Measurements from ENCODE around the gene GPAM.

The GPAM gene

DNA sequence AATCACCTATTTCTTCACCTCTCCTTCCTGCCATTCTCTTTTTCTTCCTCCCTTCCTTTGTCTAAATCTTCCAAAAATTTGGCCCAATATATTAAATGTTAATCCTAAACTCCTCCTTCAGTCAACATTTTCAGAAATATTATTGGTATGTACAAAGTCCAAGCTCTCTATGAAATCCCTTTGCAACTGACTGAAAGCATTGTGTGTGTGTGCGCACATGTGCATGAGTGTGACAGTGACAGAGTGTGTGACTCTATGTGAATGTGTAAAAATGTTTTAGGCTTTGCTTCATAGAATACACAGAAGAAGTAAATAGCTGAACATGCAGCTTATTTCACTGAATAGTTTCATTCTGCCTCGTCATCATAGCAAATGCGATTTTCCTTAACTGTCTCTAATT, 7.0 kb downstream of the GPAM start:
- no peak for FAIRE-seq

DNA sequence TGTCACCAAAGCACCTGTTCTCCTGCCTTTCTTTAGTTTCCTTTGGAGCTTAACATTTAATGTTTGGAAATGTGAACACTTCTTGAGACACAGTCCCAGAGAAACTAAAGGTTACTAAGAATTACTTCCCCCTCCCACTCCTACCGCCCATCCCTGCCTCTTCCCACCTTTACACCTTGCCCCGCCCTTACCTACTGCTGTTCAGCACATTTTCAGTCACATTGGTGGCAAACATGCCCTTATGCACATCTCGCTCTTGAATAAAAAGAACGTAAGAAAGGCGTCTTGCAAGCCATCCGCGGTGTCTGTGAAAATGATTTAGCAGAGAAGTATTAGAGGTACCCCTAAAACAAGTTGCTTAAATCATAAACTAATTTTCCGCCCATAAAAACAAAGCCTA, 8.2 kb downstream of the GPAM start:
- FAIRE-seq, result no peak

DNA sequence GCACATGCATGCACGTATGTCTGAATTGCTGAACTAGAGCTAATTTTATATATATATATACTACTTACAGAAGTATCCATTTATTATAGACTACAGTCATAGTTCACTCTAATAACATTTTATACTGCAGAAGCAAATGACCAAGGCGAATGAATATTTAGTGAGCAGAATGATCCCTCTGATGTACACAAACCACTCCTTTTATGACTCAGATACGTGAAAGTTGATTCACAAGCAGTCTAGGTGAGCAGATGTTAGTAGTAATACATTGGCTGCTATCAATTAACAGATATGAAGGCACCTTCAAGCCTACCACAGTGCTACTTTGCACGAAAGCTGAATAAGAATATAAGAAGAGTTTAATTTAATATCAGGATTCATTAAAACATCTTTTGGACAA, 10.4 kb downstream of the GPAM start:
- no peak for FAIRE-seq

DNA sequence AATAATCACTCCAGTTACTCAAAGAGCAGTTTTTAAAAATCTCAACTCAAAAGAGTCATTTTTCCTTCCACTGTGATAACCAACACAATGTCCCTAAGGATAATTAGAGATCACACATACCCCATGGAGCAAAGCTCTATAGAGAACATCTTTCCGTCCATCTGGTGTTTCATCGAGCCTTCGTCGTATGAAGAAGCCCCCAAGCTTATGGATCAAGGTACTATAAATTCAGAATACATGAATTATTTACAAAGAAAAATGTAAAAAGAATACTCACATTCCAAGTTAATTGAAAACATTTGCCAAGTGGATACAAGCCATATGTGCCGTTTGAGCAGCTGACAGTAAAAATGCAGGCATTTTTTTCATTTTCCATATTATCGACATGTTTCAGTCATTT, 14.8 kb downstream of the GPAM start:
- FAIRE-seq, result no peak

DNA sequence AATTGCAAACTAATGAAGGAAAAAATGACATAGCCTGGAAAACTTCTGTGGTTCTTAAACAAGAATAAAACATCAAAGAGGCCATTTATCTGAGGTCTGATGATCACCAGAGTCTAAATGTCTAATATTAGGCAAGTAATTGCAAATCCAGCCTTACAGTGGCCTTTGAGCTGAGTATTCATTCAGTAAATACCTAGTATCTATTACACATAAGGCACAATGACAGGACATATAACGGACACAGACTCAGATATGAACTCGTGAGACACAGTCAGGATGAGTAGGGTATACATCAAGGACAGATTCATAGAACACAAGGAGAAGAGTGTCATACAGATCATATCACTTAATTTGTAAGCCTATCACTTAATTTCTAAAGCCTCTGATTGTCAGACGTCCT, 16.8 kb downstream of the GPAM start:
- FAIRE-seq, result no peak

DNA sequence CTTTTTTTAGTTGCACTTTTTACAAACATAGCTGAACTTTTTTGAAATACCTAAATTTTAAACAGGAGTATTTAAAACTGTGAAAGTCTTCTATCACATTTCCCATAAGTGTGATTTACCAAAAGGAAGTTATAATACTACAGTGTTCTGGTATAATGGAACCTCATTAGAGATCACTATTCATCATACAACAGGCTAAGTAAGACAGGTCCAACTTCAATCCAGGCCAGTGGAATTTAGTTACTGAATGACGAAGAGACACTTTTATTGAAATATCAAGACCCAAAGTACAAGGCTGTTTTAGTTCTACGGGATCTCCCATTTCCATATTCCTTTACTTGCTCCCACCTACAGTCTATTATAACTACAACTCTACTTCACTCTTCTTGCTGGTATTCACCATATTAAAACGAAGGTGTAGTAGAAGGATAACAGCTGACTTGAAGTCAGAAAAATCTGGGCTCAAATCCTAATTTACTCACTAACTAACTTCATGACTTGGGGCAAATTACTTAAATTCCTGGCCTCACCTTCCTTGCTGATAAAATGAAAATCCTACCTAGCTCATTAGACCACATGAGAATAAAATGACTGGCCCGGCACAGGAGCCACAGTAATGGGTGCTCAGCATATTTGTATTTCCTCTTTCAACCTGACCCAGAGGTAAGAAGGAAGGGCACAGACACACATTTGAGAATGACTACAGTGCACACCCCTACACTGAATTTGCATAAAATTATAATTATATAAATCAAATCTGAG, 21.6 kb downstream of the GPAM start:
- no peak for FAIRE-seq

DNA sequence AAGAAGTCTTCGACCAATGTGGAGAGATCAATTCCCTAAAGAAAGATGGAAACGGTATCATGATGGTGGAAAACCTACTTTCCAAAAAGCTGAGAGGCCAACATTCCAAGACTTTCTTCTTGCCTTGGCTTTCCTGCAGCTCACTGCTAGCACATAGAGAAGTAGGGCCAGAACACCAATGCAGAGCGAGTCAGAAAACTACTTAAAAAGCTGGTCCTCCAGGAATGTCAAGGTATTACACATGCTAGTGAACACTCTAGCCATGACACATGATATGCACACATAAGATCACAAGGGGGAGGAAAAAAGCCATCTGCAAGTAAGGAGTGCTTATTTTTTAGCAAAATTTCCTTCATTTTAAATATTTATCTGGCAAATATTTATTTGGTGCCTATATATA, 22.7 kb downstream of the GPAM start:
- FAIRE-seq, result no peak

DNA sequence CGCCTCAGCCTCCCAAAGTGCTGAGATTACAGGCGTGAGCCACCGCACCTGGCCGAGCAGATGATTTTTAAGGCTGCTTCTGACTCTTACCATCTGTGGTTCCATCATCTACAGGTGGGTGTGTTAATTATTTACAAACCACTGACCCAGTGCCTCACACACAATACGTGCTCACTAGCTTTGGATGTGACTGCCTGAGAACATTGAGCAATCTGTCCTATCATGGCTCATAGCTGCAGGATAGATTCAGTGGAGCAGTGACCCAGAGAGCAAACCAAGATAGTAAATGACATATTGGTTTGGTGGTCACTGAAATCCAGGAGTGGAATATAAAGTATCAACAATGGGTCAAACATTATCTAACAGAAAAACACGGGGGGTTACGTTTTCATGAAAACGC, 24.1 kb downstream of the GPAM start:
- FAIRE-seq, result no peak

DNA sequence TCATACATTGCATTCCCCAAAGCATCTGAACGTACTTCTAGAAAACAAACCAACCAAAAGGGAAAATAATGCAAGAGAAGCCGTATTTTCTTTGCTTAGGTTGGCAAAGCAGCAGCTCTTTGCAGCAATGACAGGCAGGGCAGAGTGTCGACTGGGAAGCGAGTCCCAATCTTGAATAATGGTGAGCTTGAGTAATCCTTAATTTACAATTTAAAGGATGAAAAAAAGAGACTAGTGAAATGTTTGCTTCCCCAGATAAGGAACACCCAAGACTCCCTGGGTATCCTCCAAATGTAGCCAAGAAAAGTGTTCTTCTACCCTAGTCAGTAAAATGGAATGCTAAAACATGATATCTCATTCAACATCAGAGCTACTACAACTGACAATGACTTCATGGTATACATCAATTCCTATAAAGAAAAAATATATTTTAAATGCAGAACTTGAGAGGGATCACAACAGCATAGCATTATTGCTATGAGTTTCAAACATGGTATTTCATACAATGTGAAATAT, 32.0 kb downstream of the GPAM start:
- FAIRE-seq, result no peak

DNA sequence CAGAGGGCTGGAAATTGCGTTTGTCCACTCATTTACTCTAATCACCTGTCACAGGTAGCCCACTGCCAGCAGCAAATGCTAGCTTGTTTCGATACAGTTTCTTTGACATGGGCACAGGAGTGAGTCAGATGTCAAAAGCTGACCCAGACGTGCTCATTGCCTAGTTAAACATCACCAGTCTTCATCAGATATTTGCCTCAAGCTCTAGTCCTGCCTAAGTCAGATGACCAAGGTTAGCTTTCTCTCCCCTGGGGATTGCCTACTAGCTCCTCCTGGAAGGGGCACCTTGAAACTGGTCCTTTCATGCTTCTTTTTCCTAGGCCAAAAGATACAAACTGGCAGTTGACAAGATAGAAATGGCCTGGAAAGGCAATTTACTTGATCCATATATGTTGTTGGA, 35.2 kb downstream of the GPAM start:
- FAIRE-seq, result no peak

DNA sequence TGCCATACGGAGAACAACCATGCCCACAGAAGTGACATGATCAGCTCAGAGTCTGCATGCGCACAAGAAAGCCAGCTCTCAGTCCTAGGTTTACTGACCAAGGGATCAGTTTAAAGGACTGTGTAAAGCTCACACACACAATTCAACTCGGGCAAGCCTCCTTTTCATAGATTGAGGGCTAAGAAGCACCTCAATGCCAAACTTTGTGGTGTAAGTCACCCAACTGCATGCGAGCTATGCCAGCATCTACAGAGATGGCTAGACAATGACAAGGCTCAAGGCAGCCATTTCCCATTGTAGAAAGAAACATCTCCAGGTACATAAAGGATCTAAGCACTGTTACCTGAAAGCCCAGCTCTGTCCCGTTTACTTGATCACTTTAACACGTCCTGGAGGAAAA, 36.8 kb downstream of the GPAM start:
- FAIRE-seq, result no peak

DNA sequence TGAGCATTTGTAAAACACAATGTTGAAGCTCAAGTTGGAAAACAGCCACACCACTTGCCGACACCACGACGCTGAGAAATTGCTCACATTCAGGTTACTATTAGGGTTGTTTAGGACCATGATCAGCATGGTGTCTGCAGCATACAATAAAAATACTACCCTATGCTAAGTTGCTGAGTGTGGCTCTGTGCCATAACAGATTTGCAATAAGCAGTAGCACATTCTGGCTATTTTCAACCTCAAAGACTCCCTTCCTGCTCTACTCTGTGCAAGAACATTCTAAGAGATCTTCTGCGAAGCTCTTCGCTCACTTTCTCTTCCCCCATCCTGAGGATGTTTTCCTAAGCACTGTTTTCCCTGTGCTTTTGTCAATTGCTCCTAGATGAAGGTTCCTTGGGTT, 38.3 kb downstream of the GPAM start:
- FAIRE-seq, result no peak

DNA sequence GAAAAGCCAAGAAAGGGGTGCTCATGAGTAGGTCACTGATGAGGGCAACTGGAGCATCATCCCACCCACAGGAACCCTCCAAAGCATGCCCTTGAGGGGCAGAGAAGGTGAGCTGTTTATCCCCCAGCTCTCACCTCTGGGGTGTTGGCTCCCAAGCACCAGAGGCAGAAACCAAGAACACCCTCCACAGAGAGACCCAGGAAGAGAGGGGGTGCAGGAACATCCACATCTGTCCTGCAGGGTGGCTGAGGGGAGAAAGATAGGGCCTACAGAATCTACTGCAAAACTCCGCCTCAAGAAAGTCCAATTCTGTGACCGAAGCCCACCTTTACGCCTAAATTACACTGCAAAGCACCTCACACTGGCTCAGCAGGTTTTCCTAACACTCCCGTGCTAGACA, 40.1 kb downstream of the GPAM start:
- no peak for FAIRE-seq

DNA sequence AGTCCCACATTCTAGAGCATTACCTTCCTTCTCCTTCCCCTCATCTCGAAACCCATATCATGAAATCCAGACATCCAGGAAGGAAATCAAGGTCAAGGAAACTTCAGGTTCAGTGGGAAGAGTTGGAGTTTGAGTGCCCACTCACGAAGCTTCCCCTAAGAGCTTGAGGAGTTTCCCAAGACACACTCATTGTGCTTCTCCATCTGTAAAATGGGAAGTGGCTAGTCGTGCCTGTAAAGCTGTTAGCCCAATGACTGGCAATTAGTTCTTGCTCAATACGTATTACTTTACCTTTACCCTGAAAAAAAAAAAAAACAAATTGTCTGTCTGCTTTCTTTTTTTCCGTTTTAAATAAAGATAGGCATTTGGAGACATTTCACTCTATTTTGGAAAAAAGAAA, 42.3 kb downstream of the GPAM start:
- no peak for FAIRE-seq

DNA sequence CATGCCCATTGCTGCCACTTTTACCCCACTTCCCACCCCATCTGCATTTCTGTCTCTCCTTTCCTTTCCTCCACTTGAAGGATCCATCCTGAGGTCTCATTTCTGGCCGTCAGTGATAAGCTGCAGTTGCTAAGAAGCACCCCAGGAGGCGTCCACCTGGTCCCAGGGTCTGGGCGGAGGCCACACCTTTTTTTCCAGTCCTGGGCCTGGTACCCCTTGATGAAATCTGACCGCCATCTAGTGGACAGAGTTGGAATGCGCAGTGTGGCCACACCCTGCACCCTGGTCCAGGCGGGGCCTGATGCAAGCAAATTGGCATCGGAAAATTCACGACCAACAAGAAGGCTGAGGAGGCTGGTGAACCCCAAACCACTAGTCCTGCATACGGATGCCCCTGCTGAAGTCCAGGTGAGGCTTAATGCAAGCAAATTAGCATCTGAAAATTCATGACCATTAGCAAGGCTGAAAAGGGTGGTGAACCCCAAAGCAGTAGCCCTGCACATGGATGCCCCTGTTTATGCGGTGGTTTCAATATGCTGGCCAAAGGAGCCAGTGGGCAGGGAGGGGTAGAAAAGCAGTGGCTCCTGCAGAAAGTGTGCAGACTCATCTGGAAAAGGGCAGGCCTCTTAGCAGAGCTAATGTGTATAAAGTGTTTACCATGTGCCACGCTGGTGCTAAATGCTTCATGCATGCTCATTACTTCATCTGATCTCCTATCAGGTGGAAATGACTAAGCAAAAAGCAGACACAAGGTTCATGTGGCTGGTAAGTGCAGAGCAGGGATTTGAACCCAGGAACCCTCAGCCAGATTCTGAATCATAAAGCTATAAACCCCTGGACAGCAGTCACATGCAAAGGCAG, 43.2 kb downstream of the GPAM start:
- FAIRE-seq, result no peak

DNA sequence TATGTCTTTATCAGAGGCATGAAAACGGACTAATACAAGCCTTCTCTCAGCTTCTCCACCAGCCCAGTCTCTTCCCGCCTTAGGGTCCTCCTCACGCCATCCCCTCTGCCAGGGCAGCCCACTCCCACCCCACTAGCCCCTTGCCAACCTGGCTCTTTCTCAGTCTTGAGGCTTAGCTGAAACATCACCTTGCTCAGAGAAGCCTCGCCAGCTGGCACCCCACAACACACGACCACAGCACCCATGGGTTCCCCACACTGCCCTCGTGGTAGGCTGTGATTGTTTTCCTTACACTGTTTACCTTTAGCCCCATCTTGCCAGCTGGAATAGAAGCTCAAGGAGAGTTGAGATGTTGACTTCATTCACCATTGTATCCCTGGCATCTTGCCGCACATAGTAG, 44.4 kb downstream of the GPAM start:
- FAIRE-seq, result no peak

DNA sequence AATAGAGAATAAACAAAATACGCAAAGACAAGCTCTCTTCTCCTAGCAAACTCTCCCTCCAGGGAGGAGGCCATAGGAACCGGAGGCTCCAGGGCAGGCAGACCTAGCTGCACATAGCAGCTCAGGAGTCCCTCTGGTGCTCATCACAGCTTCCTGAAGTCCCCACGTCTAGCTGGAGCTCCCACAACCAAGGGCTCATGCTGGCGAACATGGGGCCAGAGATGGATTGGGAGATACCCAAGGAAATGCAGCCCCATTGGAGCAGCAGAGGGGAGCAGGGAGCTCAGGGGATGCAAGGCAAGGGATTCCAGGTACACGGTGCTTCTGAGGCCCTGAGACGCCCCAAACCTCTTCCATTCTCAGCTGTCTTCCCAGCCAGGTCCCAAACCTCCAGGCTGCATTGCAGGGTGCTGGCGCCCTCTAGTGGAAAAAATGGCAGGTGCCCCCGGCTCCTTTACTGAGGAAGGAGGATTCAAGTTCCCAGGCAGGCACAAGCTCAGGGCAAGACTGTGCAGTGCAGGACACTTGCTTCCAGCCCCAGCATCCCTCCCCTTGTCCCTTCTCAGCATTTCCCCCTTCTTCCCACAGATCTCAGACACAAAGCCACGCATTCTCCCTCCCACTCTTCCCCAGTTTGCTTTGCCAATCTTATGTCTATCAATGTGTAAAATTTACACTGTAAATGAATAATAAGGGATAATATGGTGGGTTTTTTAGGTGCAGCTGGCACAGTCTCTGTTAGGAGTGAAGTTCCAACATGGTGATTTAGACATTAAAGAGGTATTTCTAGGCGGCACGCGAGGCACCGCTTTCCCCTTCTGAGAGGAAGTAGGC, 46.2 kb downstream of the GPAM start:
- no peak for FAIRE-seq

DNA sequence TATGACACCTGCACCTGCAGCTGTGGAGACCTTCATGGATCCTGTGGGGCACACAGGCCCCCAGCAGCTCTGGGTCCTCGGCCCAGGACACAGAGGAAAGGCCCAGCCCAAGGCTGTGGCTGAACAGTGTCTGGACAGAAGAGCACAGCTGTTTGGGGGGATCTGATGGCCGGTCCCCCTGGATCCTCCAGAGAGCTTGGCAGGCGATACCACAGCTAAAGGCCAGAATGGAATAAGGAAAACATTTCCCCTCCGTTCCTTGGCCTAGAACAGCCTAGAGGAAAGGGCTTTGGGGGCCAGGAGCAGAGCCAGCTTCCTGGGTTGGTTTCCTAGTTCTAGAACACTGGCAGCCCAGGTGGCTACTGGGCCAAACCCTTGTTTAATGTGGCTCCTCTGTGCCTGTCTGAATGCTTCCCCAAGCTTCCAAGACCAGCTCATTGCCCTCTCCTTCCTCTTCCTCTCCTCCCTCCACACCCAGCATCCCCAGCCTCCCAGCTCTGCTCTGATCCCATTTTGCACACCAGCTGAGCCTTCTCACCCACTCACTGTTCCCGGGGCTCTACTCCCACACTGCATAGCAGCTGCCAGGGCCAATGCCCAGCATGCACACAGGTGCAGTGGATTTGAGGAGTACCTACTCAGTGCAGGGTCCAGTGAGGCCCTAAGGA, 46.9 kb downstream of the GPAM start:
- FAIRE-seq, result no peak

DNA sequence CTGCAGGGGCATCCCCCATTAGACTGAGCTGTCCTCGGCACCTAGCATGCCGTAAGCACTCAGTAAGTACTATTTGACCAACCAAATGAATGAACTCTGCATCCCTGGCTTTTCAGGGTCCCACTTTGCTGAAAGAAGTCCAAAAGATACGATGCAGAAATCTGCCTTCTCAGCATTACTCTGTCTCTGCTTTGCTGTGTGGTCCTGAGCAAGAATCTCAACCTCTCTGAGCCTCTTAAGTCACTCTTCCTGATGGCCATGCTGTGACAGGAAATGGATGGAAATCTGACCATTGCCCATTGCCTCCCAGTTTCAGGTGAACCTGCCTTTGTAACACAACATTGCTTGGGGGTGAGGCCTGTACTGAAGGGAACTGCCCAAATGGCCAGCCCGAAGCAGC, 48.0 kb downstream of the GPAM start:
- no peak for FAIRE-seq

DNA sequence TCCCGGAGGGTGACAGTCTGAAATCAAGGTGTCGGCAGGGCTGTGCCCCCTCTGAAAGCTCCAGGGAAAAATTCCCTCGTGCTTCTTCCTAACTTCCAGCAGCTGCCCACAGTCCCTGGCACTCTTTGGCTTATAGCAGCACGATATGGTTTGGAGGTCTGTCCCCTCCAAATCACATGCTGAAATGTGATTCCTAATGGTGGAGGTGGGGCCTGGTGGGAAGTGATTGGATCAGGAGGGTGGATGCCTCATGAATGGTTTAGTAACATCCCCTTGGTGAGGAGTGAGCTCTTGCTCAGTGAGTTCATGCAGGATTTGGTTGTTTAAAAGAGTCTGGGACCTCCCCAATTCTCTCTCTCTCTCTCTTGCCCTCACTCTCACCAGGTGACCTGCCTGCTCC, 51.1 kb downstream of the GPAM start:
- no peak for FAIRE-seq

DNA sequence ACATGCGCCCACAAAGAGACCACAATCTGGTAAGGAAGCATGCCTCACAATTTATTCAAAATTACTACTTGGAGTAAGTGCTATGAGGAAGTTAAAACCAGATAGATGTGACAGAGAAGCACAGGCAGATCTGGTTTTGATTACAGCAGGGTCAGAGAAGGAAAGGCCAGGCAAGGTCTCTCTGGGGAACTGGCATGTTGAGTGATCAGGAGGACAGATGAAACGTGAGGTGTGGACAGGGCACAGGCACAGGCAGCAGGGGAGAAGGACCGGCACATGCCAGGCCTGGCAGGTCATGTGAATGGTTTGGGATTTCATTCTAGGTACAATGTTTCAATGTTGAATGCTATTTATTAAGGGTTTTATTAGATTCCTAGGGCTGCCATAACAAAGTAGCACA, 51.6 kb downstream of the GPAM start:
- FAIRE-seq, result no peak

DNA sequence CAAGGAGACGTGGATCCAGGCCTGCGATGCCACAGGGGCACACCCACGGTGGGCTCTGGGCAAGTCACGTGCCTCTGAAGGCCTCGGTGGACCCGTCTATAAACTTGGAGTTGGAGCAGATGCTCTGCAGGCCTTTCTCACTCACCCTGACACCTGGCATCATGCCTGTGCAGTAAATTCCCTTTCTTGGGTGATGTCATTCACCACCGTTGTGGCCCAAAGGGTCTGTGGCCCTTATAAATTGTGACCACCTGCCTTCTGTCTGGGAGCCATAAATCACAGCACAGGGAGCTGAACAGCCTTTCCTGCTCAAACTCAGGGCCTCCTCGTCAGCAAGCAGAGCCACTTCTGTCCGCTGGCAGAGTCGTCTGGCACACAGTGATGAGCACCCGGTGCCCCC, 52.2 kb downstream of the GPAM start:
- no peak for FAIRE-seq

DNA sequence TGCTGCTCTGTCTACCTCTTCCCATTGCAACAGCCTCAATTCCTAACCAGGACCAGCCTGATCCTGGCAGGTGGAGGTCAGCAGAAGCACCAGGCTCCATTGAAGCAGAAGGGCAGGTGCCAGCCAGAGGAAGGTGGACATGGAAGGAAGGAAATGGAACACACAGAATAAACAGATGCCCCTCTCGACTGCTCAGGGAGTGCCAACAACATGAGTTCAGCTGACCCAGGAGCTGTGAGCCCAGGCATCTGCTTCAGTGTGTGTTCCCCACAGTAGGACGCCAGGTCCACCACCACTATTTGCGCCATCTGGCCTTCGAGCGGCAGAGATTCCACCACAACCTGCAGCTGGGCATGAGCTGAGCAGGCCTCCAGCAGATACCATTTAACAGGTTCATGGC, 56.7 kb downstream of the GPAM start:
- FAIRE-seq, result no peak

All from colon (tissue), 2 donors.